GM12878 (cell line): ENCODE results near the gene NUP205. TPM values are rescaled to one million over a fixed set of nuclear protein-coding genes. Genes with fewer than 3 reads are reported as not detected.

Experiments
- BMI1 ChIP-seq: fragments of 450-650 bp; IDR thresholded peaks from 2 replicates; pipeline ENCODE4 v1.6.1; 2016; ENCODE audit warnings: mild to moderate bottlenecking, moderate library complexity, borderline replicate concordance
- CEBPB ChIP-seq, 2 experiments: fragments of 150-350 bp in 1 of 2; IDR thresholded peaks; 2 replicates each; pipeline ENCODE4 v1.6.1; 2012 to 2014; ENCODE audit warnings: low read depth in 2 of 2, low read length in 2 of 2, borderline replicate concordance in 1 of 2, inconsistent platforms in 1 of 2
- HSF1 ChIP-seq: fragments of 150-350 bp; IDR thresholded peaks from 2 replicates; pipeline ENCODE4 v1.6.1; 2014; ENCODE audit warnings: mild to moderate bottlenecking, low read depth, low read length
- NFXL1 ChIP-seq: fragments of 450-650 bp; IDR thresholded peaks from 2 replicates; pipeline ENCODE4 v1.6.1; 2017; ENCODE audit warnings: antibody characterized with exemption, mild to moderate bottlenecking, borderline replicate concordance
- RAD51 ChIP-seq: fragments of 450-650 bp; IDR thresholded peaks from 2 replicates; pipeline ENCODE4 v1.6.1; 2016; ENCODE audit warnings: moderate library complexity, mild to moderate bottlenecking, inconsistent platforms
- RB1 ChIP-seq: fragments of 450-650 bp; formaldehyde crosslinking; IDR thresholded peaks from 2 replicates; pipeline ENCODE4 v1.6.1; 2017; ENCODE audit warnings: mild to moderate bottlenecking, borderline replicate concordance
- RBBP5 ChIP-seq: fragments of 200-600 bp; sonication (generic); conservative IDR thresholded peaks from 2 replicates; pipeline ENCODE4 v1.6.1; 2016
- SRF ChIP-seq, 2 experiments: IDR thresholded peaks; 2 replicates each; pipeline ENCODE4 v1.6.1; 2011; ENCODE audit warnings: low read depth in 2 of 2, low read length in 2 of 2, mild to moderate bottlenecking in 1 of 2, moderate library complexity in 1 of 2
- ZBTB4 ChIP-seq: fragments of 450-650 bp; formaldehyde crosslinking; IDR thresholded peaks from 2 replicates; pipeline ENCODE4 v1.4.0; 2022; ENCODE audit warnings: mild to moderate bottlenecking, moderate library complexity
- polyA plus RNA-seq, 11 experiments: library from polyadenylated mRNA; depleted of rRNA in 4 of 11; unstranded in 6 of 11; stranded (reverse) in 5 of 11; fragments of >200 nt; fragmentation: Nextera tagmentation in 4 of 11; fragmentation: Illumina TruSeq in 1 of 11; extraction: Ambion mirVana in 4 of 11; extraction: Trizol in 1 of 11; gene quantifications; 1 replicate in 1 of 11; 2 replicates in 10 of 11; pipeline versions ENCODE4 v1.2.1 to v1.2.3, GENCODE V29; 2011 to 2016; ENCODE audit warnings: inconsistent platforms in 2 of 11, missing spikeins in 2 of 11, low read depth in 1 of 11
- total RNA-seq, 4 experiments: library from RNA; depleted of rRNA in 3 of 4; stranded (reverse); fragments of >200 nt in 3 of 4; fragmentation: Illumina TruSeq in 1 of 4; extraction: Trizol in 1 of 4; gene quantifications; 2 replicates each; pipeline versions ENCODE4 v1.2.1 to v1.2.3, GENCODE V29; 2013 to 2021

NUP205 gene
- total and polyA plus RNA-seq, 10 of the 15 experiments (the other 5 are each of a cell fraction or from before 2014, with no cell fraction given): 41.4 to 110 (median 85.9) TPM

GRCh38 chr7:135557455-135558336 is at the start of gene NUP205 (continued):
- TF ChIP-seq ZBTB4: no peak
- TF ChIP-seq NFXL1: no peak
- no peak for TF ChIP-seq RBBP5
- TF ChIP-seq BMI1: no peak; the same call in 1 of the 2 replicates
- TF ChIP-seq RAD51: peak; percentile 67
- no peak for TF ChIP-seq CEBPB (IDR thresholded peaks at IDR 0.05; ENCODE audit: borderline replicate concordance in 1 of 2, low read depth in 2 of 2, low read length in 2 of 2)
- no peak for TF ChIP-seq HSF1
- TF ChIP-seq RB1: peak; percentile 98
- no peak for TF ChIP-seq SRF (IDR thresholded peaks at IDR 0.05; ENCODE audit: low read depth in 2 of 2, low read length in 2 of 2)
